ENCODE data around the gene ZBTB20.

Gene ZBTB20

GRCh38 chr3:114378760-114379159 is 768.3 kb downstream of the ZBTB20 start:
- DNase-seq (ENCODE audit: extremely low spot score, insufficient read length, low read depth) (no peak), FAIRE-seq (peak; percentile 18)

GRCh38 chr3:114377426-114377825 is 769.7 kb downstream of the ZBTB20 start:
- FAIRE-seq (no peak), DNase-seq (ENCODE audit: extremely low spot score, insufficient read length, low read depth) (no peak)

- FAIRE-seq = no peak
- DNase-seq (ENCODE audit: extremely low spot score, insufficient read length, low read depth) = no peak
Observed at GRCh38 chr3:114376516-114377185, 770.4 kb downstream of the ZBTB20 start.

GRCh38 chr3:114375608-114376421 is 771.3 kb downstream of the ZBTB20 start:
- DNase-seq (ENCODE audit: extremely low spot score, insufficient read length, low read depth) (no peak), FAIRE-seq (no peak)

- FAIRE-seq (no peak), DNase-seq (ENCODE audit: extremely low spot score, insufficient read length, low read depth) (no peak)
Observed at GRCh38 chr3:114374433-114374990, 772.6 kb downstream of the ZBTB20 start.

GRCh38 chr3:114370537-114371174 is 776.4 kb downstream of the ZBTB20 start:
- DNase-seq (ENCODE audit: extremely low spot score, insufficient read length, low read depth) (no peak), FAIRE-seq (no peak)

- FAIRE-seq = no peak
- DNase-seq (ENCODE audit: extremely low spot score, insufficient read length, low read depth) = no peak
Observed at GRCh38 chr3:114365909-114366308, 781.2 kb downstream of the ZBTB20 start.

GRCh38 chr3:114364806-114365654 is 782.1 kb downstream of the ZBTB20 start:
- DNase-seq (ENCODE audit: extremely low spot score, insufficient read length, low read depth) (no peak), FAIRE-seq (no peak)

GRCh38 chr3:114363554-114364202 is 783.4 kb downstream of the ZBTB20 start:
- FAIRE-seq = no peak
- no peak for DNase-seq (ENCODE audit: extremely low spot score, insufficient read length, low read depth)

- DNase-seq (ENCODE audit: extremely low spot score, insufficient read length, low read depth) = peak; percentile 9
- FAIRE-seq = peak; percentile 73
Observed at GRCh38 chr3:114362815-114363214, 784.3 kb downstream of the ZBTB20 start.

GRCh38 chr3:114361391-114361790 is 785.7 kb downstream of the ZBTB20 start:
- FAIRE-seq = no peak

GRCh38 chr3:114356525-114356924 is 790.6 kb downstream of the ZBTB20 start:
- DNase-seq (ENCODE audit: extremely low spot score, insufficient read length, low read depth) (no peak), FAIRE-seq (no peak)

More at GRCh38 chr3:114361391-114361790, 785.7 kb downstream of the ZBTB20 start:
- DNase-seq (ENCODE audit: extremely low spot score, insufficient read length, low read depth) = no peak

- DNase-seq (ENCODE audit: extremely low spot score, insufficient read length, low read depth) = no peak
- no peak for FAIRE-seq
Observed at GRCh38 chr3:114356066-114356465, 791.0 kb downstream of the ZBTB20 start.

- DNase-seq (ENCODE audit: extremely low spot score, insufficient read length, low read depth) (no peak), FAIRE-seq (no peak)
Observed at GRCh38 chr3:114355653-114356052, 791.4 kb downstream of the ZBTB20 start.

- no peak for FAIRE-seq
- no peak for DNase-seq (ENCODE audit: extremely low spot score, insufficient read length, low read depth)
Observed at GRCh38 chr3:114351822-114352145, 795.3 kb downstream of the ZBTB20 start.

GRCh38 chr3:114351123-114351821 is 795.8 kb downstream of the ZBTB20 start:
- no peak for DNase-seq (ENCODE audit: extremely low spot score, insufficient read length, low read depth)
- no peak for FAIRE-seq

- DNase-seq (ENCODE audit: extremely low spot score, insufficient read length, low read depth) (no peak), FAIRE-seq (no peak)
Observed at GRCh38 chr3:114350690-114351089, 796.4 kb downstream of the ZBTB20 start.

- FAIRE-seq = no peak
- DNase-seq (ENCODE audit: extremely low spot score, insufficient read length, low read depth) = no peak
Observed at GRCh38 chr3:114350271-114350670, 796.8 kb downstream of the ZBTB20 start.

- DNase-seq (ENCODE audit: extremely low spot score, insufficient read length, low read depth) (no peak), FAIRE-seq (no peak)
Observed at GRCh38 chr3:114344492-114344891, 802.6 kb downstream of the ZBTB20 start.

All from GM18507 (cell line).